Retinal pigment epithelial cell (primary cell): ENCODE measurements around the gene GRIK5.

Source experiments
- DNase-seq: peaks from one replicate; pipeline ENCODE4 v3.0.0-alpha.2; 2010; ENCODE audit warnings: low read depth
- H3K4me3 ChIP-seq: 2 replicates; pipeline ENCODE4 v1.5.1; 2011; ENCODE audit warnings: mild to moderate bottlenecking, low read length, control low read depth, moderate library complexity
- TF ChIP-seq, protein P1 (sequence below): conservative IDR thresholded peaks from 2 replicates; pipeline ENCODE4 v1.5.1; 2011; ENCODE audit warnings: low read depth, low read length, control low read depth, inconsistent platforms

The GRIK5 gene

GRCh38 chr19:41971363-41971762 lies 98.6 kb downstream of the GRIK5 start:
- DNase-seq, result no peak
- H3K4me3 ChIP-seq, result no peak overlapping the region
- TF ChIP-seq, protein P1, sequence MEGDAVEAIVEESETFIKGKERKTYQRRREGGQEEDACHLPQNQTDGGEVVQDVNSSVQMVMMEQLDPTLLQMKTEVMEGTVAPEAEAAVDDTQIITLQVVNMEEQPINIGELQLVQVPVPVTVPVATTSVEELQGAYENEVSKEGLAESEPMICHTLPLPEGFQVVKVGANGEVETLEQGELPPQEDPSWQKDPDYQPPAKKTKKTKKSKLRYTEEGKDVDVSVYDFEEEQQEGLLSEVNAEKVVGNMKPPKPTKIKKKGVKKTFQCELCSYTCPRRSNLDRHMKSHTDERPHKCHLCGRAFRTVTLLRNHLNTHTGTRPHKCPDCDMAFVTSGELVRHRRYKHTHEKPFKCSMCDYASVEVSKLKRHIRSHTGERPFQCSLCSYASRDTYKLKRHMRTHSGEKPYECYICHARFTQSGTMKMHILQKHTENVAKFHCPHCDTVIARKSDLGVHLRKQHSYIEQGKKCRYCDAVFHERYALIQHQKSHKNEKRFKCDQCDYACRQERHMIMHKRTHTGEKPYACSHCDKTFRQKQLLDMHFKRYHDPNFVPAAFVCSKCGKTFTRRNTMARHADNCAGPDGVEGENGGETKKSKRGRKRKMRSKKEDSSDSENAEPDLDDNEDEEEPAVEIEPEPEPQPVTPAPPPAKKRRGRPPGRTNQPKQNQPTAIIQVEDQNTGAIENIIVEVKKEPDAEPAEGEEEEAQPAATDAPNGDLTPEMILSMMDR, result no peak

GRCh38 chr19:41969772-41970458 lies 100.1 kb downstream of the GRIK5 start:
- no peak for DNase-seq

GRCh38 chr19:41968751-41969595 lies 101.0 kb downstream of the GRIK5 start:
- no peak overlapping the region for H3K4me3 ChIP-seq
- TF ChIP-seq, protein P1, result no peak
- DNase-seq, result no peak

More at GRCh38 chr19:41969772-41970458, 100.1 kb downstream of the GRIK5 start:
- H3K4me3 ChIP-seq, result no peak overlapping the region
- TF ChIP-seq, protein P1, result no peak

DNA sequence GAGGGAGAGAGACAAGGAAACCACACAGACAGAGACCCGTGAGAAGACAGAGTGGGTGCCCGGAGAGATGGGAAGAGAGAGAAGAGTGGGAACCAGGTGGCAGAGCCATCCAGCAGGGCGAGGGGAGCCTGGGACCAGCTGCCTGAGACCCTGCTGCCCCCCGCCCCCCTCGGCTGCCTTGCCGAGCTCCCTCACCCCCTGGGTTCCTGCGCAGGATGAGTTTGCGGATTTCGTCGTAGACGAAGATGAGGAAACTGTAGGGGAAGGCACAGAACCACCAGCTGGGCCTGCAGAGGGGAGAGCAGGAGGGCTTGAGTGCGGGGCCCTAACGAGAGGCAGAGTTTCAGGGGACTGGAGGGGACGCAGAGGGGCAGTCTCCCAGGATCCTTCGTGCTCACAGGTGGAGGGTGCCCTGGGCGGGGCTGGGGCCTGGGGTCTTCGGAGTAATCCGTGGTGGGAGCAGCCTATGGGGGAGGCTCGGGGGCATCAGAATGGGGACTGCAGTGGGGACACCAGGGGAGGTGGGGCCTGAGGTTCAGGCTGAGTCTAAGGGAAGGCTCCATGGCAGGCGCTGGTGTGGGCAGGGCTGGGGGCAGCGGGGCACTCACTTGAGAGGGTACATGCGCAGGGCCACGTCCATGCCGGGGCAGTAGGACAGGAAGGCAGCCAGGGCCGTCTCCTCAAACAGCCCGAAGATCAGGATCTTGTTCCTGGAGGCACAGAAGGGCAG lies 102.8 kb downstream of the GRIK5 start:
- TF ChIP-seq, protein P1, result no peak
- H3K4me3 ChIP-seq, result no peak overlapping the region
- no peak for DNase-seq

DNA sequence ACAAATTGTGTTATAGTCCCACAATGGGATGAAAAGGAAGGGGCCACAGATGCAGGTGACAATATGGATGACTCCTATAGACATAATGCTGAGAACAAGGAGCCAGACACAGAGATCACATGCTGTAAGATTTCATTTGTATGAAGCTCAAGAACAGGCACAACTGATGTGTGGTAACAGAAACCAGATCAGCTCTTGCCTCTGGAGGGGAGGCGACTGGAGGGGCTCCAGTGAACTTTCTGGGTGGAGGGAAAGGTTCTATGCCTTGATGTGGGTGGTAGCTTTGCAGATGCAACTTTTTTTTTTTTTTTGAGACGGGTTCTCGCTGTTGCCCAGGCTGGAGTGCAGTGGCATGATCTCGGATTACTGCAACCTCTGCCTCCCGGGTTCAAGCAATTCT lies 104.9 kb downstream of the GRIK5 start:
- DNase-seq, result no peak
- TF ChIP-seq, protein P1, result no peak
- no peak overlapping the region for H3K4me3 ChIP-seq

DNA sequence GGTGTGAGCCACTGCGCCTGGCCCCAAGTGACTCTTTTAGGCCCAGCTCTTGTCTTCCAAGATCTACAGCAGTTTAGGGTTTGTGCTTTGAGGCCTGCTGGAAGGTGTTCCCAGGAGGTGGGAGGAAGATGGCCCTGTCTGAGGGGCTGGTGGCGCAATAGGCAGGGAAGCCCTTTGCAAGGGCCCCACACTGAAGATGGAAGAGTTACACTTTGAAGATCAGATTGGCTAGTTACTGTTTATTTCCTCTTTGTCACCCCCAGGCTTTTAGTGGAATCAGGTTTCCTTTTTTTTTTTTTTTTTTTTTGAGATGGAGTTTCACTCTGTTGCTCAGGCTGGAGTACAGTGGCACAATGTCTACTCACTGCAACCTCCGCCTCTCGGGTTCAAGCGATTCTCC lies 109.0 kb downstream of the GRIK5 start:
- TF ChIP-seq, protein P1, result no peak
- no peak overlapping the region for H3K4me3 ChIP-seq
- DNase-seq, result no peak
